BE2C (cell line): ENCODE data around the gene CLEC11A. TPM values are rescaled to one million over a fixed set of nuclear protein-coding genes. Genes with fewer than 3 reads are reported as not detected.

ENCODE experiments used
- DNase-seq: peaks from one replicate; pipeline ENCODE4 v3.0.0-alpha.2; 2020
- H3K27me3 ChIP-seq: fragments of 250-450 bp; sonication (Bioruptor Pico); 2 replicates; pipeline ENCODE4 v1.5.1; 2020; ENCODE audit warnings: mild to moderate bottlenecking
- H3K36me3 ChIP-seq: fragments of 250-450 bp; sonication (Bioruptor Pico); 2 replicates; pipeline ENCODE4 v1.5.1; 2020; ENCODE audit warnings: mild to moderate bottlenecking
- H3K4me1 ChIP-seq: fragments of 250-450 bp; sonication (Bioruptor Pico); 2 replicates; pipeline ENCODE4 v1.5.1; 2020
- H3K4me3 ChIP-seq: 2 replicates; pipeline ENCODE4 v1.5.1; 2011; ENCODE audit warnings: low read depth, low read length
- H3K9me3 ChIP-seq: fragments of 250-450 bp; sonication (Bioruptor Pico); 2 replicates; pipeline ENCODE4 v1.5.1; 2020
- polyA plus RNA-seq: library from polyadenylated mRNA; unstranded; fragments of >200 nt; gene quantifications from one replicate; pipeline ENCODE4 v1.2.1, GENCODE V29; 2012; ENCODE audit warnings: low read depth, missing spikeins; ENCODE audit not compliant: insufficient read length, insufficient read depth
- TF ChIP-seq, protein P1 (sequence below): IDR thresholded peaks from 2 replicates; pipeline ENCODE4 v1.5.1; 2012; ENCODE audit warnings: mild to moderate bottlenecking, low read depth, low read length

CLEC11A gene
- polyA plus RNA-seq = 19.9 TPM

DNA sequence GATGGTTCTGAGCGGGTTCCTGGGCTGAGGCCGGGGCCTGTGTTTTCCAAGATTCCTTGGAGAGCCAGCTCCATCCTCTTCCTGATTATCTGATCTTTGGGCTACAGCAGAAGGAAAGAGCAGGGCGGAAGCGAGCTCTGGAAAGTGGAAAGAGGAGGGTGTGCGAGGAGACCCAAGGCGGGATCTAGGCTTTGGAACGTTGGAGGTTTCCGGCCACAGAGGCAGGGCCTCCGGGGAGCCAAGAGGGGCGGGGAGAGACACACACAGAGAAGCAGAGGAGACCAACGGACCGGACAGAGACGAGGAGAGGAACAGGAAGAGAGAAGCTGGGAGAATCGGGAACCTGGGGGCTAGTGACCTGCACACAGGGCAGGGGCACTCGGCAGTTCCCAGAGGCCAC is at the start of gene CLEC11A:
Gene CLEC11A, plus strand, starts transcription at position 296 of the 400 bp plus-strand sequence. CDS start 162 bp downstream, outside the sequence.
- Histone ChIP-seq H3K27me3 (0 out of 2 replicates have a peak, but pooled peaks cover 3% of the 10 kb centered on the region), H3K4me3 (peak within 1 kb of the TSS; percentile 71), H3K36me3 (no peaks in the 10 kb centered on the region; the same call in 1 of the 2 replicates), H3K9me3 (no peaks in the 10 kb centered on the region), H3K4me1 (peaks cover 3% of the 10 kb centered on the region)
- no peak for DNase-seq
- TF ChIP-seq, protein P1, sequence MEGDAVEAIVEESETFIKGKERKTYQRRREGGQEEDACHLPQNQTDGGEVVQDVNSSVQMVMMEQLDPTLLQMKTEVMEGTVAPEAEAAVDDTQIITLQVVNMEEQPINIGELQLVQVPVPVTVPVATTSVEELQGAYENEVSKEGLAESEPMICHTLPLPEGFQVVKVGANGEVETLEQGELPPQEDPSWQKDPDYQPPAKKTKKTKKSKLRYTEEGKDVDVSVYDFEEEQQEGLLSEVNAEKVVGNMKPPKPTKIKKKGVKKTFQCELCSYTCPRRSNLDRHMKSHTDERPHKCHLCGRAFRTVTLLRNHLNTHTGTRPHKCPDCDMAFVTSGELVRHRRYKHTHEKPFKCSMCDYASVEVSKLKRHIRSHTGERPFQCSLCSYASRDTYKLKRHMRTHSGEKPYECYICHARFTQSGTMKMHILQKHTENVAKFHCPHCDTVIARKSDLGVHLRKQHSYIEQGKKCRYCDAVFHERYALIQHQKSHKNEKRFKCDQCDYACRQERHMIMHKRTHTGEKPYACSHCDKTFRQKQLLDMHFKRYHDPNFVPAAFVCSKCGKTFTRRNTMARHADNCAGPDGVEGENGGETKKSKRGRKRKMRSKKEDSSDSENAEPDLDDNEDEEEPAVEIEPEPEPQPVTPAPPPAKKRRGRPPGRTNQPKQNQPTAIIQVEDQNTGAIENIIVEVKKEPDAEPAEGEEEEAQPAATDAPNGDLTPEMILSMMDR = no peak

- Histone ChIP-seq H3K27me3 (no peaks in the 10 kb centered on the region), H3K4me1 (no peaks in the 10 kb centered on the region), H3K4me3 (no peak overlapping the region), H3K9me3 (no peaks in the 10 kb centered on the region), H3K36me3 (peaks cover 22% of the 10 kb centered on the region)
- TF ChIP-seq, protein P1 = no peak
- no peak for DNase-seq
Measured at GRCh38 chr19:50676625-50677197, 46.5 kb upstream of the CLEC11A start.

GRCh38 chr19:50677636-50678035 is 45.5 kb upstream of the CLEC11A start:
- DNase-seq = no peak
- Histone ChIP-seq H3K27me3 (no peaks in the 10 kb centered on the region), H3K36me3 (peaks cover 22% of the 10 kb centered on the region), H3K4me3 (no peak overlapping the region), H3K9me3 (no peaks in the 10 kb centered on the region), H3K4me1 (no peaks in the 10 kb centered on the region)
- TF ChIP-seq, protein P1 = no peak

- no peak for DNase-seq
- H3K9me3 ChIP-seq = no peaks in the 10 kb centered on the region
- H3K36me3 ChIP-seq = peaks cover 22% of the 10 kb centered on the region
- H3K4me3 ChIP-seq = no peak overlapping the region
- no peaks in the 10 kb centered on the region for H3K4me1 ChIP-seq
- no peaks in the 10 kb centered on the region for H3K27me3 ChIP-seq
- TF ChIP-seq, protein P1 = no peak
Measured at GRCh38 chr19:50678323-50678722, 44.8 kb upstream of the CLEC11A start.

- H3K9me3 ChIP-seq = no peaks in the 10 kb centered on the region
- peak; percentile 59 for DNase-seq
- H3K4me3 ChIP-seq = no peak overlapping the region
- peaks cover 22% of the 10 kb centered on the region for H3K36me3 ChIP-seq
- no peaks in the 10 kb centered on the region for H3K4me1 ChIP-seq
- TF ChIP-seq, protein P1 = no peak
- H3K27me3 ChIP-seq = no peaks in the 10 kb centered on the region
Measured at GRCh38 chr19:50679177-50680125, 43.7 kb upstream of the CLEC11A start.
